GM12873 (cell line): ENCODE measurements around the gene RPS15.

Experiments
- TF ChIP-seq, protein P1 (sequence below): IDR thresholded peaks from 2 replicates; pipeline ENCODE4 v1.5.1; 2012; ENCODE audit warnings: low read depth, mild to moderate bottlenecking, moderate library complexity, low read length, control low read depth; ENCODE audit not compliant: insufficient read depth; ENCODE audit errors: missing control alignments

Gene RPS15

DNA sequence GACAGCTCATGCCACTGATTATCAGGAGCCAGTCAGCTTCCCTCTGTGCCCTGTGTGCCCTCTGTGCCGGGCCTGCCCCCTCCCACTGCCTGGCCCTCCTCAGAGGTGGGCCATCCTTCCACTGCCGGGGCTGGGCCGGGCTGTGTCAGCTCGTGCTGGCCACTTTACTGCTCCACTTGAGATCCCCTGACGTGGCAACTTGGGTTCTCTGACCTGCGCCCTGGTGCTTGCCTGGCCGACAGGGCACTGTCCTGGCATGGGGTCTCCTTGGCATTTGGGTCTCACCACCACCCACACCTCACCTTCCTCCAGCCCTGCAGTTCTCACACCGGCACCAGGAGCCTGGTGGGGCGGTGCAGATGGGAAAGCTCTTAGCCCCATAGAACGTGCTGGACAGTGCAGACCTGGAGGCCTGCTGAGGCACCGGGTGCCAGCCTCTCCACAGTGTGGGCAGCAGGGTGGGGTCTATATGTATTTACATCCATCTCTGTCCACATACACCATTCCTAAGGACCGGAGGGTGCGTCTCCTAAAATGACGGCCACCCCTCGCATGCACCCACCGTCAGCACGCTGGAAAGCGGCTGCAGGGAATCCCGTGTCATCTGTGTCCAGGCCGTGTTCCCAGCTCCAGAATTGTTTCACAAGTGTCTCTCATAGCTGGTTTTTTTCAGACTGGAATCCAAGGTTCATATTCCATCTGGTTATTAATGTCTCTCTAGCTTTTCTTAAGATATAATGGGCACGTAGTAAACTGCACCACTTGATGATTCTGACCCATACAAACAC lies 19.1 kb upstream of the RPS15 start:
- TF ChIP-seq, protein P1, sequence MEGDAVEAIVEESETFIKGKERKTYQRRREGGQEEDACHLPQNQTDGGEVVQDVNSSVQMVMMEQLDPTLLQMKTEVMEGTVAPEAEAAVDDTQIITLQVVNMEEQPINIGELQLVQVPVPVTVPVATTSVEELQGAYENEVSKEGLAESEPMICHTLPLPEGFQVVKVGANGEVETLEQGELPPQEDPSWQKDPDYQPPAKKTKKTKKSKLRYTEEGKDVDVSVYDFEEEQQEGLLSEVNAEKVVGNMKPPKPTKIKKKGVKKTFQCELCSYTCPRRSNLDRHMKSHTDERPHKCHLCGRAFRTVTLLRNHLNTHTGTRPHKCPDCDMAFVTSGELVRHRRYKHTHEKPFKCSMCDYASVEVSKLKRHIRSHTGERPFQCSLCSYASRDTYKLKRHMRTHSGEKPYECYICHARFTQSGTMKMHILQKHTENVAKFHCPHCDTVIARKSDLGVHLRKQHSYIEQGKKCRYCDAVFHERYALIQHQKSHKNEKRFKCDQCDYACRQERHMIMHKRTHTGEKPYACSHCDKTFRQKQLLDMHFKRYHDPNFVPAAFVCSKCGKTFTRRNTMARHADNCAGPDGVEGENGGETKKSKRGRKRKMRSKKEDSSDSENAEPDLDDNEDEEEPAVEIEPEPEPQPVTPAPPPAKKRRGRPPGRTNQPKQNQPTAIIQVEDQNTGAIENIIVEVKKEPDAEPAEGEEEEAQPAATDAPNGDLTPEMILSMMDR, result no peak

DNA sequence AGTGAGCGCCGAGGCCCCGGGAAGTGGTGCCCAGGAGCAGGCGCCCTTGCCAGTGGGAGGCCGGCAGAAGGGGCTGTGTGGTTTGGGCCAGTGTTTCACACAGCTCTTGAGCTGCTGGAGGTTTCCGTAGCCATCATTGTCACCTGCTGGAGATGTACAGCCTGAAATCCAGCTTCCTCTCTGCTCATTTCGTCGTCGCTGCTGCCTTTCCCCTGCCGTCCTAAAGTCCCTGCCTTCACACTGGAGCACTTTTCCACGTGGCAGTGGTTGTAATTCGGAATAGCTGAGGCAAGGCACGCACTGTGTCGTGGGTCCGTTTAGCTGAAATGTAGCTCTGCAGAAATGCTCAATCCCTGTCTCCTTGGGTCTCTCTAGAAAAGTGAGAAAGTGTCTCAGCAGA lies 17.6 kb upstream of the RPS15 start:
- TF ChIP-seq, protein P1, result no peak

DNA sequence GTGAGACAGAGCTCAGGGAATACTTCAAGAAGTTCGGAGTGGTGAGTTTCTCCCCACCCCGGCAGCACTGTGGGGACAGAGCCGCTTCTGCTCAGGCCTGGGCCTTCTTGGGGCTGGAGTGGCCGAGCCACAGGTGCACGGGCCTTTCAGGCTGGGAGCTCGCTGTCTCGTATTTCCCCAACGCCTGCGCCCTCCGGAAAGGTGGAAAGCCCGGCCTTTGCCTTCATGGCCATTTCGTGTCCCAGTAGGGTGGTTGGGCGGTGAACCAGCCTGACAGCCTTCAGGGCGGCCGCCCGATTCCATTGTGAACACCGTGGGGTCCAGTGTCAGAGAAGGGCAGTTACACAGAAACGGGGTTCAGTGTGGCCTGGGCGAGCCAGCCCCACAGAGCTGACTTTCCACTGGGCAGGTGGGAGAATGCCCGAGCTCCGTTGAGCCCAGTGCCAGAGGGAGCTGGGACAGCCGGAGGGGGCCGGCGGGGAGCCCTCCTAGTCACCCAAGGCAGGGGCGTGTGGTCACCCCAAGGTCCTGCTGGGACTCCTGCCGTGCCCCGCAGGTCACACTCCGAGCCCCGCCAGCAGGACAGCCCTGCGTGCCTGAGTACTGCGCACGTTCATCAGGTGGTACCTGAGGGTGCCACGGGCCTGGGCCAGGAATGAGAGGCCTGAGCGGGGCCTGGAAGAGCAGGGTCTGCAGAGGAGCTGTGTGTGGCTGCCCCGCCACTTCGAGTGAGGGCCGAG lies 16.8 kb upstream of the RPS15 start:
- TF ChIP-seq, protein P1, result no peak

DNA sequence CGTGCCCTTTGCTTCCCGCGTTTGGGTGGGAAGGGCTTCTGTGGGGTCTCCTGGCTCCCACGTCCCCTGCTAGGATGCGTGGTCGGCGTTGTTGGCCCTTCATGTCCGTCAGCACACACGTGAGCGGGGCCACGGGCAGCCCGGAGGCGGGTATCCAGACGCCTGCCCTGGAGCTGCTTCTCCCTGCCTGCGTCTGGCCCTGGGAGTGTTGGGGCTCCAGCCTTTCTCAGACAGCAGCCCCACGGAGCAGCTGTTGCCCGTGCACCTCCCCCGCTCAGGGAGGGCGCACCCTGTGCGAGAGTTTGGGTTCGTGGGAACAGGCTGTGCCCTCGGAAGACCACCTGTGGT lies 16.3 kb upstream of the RPS15 start:
- TF ChIP-seq, protein P1, result no peak

DNA sequence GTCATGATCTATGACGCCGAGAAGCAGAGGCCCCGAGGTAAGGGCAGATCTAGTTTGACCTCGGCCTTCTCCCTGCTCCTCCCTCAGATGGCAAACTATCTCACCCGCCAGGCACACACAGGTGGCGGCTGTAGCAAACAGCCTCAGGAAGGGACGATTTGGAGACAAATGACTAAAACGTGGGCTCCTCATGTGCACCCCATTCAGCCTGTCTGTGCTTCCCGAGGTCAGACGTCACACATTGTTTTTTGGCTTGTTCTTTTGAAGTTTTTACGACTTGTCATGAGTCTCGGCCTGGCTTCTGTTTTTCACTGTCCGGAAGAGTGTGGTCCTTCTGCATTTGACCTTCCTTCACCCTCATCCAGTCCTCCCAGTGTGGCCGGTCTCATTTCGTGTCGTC lies 15.8 kb upstream of the RPS15 start:
- TF ChIP-seq, protein P1, result no peak

DNA sequence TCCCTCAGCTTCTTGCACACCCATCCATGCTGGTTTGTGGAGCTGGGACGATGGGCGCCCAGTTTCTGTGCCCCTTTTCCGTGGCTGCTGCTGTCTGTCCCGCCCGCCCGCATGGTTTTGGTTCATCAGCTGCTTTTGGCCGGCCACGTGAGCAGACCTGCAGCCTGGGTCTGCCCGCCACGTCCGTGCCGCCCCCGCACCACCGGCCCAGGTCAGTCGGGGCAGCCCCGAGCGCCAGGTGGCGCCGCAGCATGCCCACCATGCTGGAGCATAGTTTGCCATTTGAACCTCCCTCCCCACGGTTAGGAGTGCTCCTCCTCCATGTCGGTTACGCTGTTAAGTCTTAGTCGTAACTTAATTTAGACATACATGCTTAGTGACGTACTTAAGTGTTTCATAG lies 15.3 kb upstream of the RPS15 start:
- TF ChIP-seq, protein P1, result no peak

DNA sequence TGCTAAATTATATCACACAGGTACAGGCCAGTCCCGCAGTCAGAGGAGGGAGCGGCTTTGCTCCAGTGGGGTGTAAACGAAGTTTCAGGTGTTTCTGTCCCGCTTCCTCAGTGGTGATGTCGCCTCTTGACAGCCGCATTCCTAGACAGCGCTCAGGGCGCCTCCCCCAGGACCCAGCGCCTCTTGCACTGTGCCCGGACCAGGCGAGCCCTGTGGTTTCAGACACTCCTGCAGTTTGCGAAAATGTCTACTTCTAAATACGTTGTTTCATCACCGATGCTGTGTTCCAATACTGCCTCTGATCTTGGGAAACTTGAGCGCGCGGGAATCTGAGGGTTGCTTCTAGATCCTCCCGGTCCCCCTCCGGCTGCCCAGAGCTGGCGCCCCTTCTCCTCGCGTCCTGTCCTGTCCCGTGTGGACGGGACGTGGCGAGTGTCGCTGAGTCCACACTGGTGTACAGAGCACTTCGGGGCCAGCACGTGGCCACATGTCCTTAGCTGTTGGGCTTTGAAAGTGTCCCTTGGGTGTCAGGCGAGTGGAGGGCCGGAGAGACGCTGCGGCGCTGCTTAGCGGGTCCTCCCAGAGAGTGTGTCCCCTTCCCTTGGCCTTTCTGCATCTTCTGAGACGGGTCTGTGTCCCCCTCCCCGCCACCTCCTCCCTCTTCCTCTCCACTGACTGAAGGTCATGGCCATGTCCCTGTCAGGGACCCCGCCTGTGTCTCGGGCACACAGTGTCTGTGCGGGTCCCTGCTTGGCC lies 14.6 kb upstream of the RPS15 start:
- TF ChIP-seq, protein P1, result no peak
